Smooth muscle cell (in vitro differentiated cells): ENCODE data around the gene EEF1E1. TPM values are rescaled to one million over a fixed set of nuclear protein-coding genes. Genes with fewer than 3 reads are reported as not detected.

ENCODE experiments used
- DNase-seq: peaks from one replicate; lab custom pipeline; 2025; ENCODE audit not compliant: unreplicated experiment; lab: John Stamatoyannopoulos, UW
- H2AFZ ChIP-seq: fragments of 200-600 bp; sonication (generic); 2 replicates; pipeline ENCODE4 v1.6.0; 2016; ENCODE audit warnings: antibody characterized with exemption, low read depth, mild to moderate bottlenecking
- H3F3A ChIP-seq: fragments of 200-600 bp; sonication (generic); 2 replicates; pipeline ENCODE4 v1.6.0; 2017; ENCODE audit warnings: antibody characterized with exemption, low read depth
- H3K27ac ChIP-seq: fragments of 200-600 bp; sonication (generic); 2 replicates; pipeline ENCODE4 v1.5.1; 2016; ENCODE audit warnings: low read depth, mild to moderate bottlenecking
- H3K27me3 ChIP-seq: fragments of 200-600 bp; sonication (generic); 2 replicates; pipeline ENCODE4 v1.6.1; 2016; ENCODE audit warnings: low read depth, mild to moderate bottlenecking
- H3K36me3 ChIP-seq: fragments of 200-600 bp; sonication (generic); 2 replicates; pipeline ENCODE4 v1.5.1; 2016; ENCODE audit warnings: low read depth
- H3K4me1 ChIP-seq: fragments of 200-600 bp; sonication (generic); 2 replicates; pipeline ENCODE4 v1.5.1; 2016; ENCODE audit warnings: low read depth
- H3K4me2 ChIP-seq: fragments of 200-600 bp; sonication (generic); 2 replicates; pipeline ENCODE4 v1.6.0; 2016; ENCODE audit warnings: mild to moderate bottlenecking
- H3K4me3 ChIP-seq: fragments of 200-600 bp; sonication (generic); 2 replicates; pipeline ENCODE4 v1.5.1; 2016; ENCODE audit warnings: mild to moderate bottlenecking
- H3K79me2 ChIP-seq: fragments of 200-600 bp; sonication (generic); 2 replicates; pipeline ENCODE4 v1.6.0; 2016; ENCODE audit warnings: low read depth, mild to moderate bottlenecking
- H3K9ac ChIP-seq: fragments of 200-600 bp; sonication (generic); 2 replicates; pipeline ENCODE4 v1.6.0; 2016; ENCODE audit warnings: low read depth
- H3K9me3 ChIP-seq: fragments of 200-600 bp; sonication (generic); replicated peaks from 2 replicates; pipeline ENCODE4 v1.5.1; 2016; ENCODE audit warnings: low read depth
- H4K20me1 ChIP-seq: fragments of 200-600 bp; sonication (generic); 2 replicates; pipeline ENCODE4 v1.6.0; 2016; ENCODE audit warnings: low read depth
- CTCF ChIP-seq: fragments of 200-600 bp; sonication (generic); IDR thresholded peaks from 2 replicates; pipeline ENCODE4 v1.5.1; 2017; ENCODE audit warnings: borderline replicate concordance, mild to moderate bottlenecking, antibody characterized with exemption; ENCODE audit not compliant: insufficient read depth, poor library complexity, severe bottlenecking
- WGBS: methylation state at CpG from one replicate; pipeline ENCODE4 v1.1.7; 2016; ENCODE audit warnings: low lambda C conversion rate; 5-methylcytosine and 5-hydroxymethylcytosine counted together
- polyA plus RNA-seq: library from polyadenylated mRNA; unstranded; fragments of >200 nt; fragmentation: Nextera tagmentation; extraction: Ambion mirVana; gene quantifications from 2 replicates; pipeline ENCODE4 v1.2.1, GENCODE V29; 2016
- total RNA-seq: library from RNA; depleted of rRNA; stranded (reverse); fragments of >200 nt; gene quantifications from 2 replicates; pipeline ENCODE4 v1.2.3, GENCODE V29; 2014

The EEF1E1 gene
- total and polyA plus RNA-seq, 2 experiments from 2014 or later = 20.9 to 45.5 TPM

GRCh38 chr6:8075185-8075584 is 27.2 kb downstream of the EEF1E1 start:
- H4K20me1 ChIP-seq = no peaks in the 10 kb centered on the region
- H3K36me3 ChIP-seq = no peaks in the 10 kb centered on the region
- no peaks in the 10 kb centered on the region for H3K4me1 ChIP-seq
- TF ChIP-seq CTCF = no peak
- no peaks in the 10 kb centered on the region for H3K9me3 ChIP-seq
- H3K4me3 ChIP-seq = no peak overlapping the region
- no peaks in the 10 kb centered on the region for H3K27me3 ChIP-seq
- no peaks in the 10 kb centered on the region for H3K79me2 ChIP-seq
- no peak overlapping the region for H3K4me2 ChIP-seq
- H3K27ac ChIP-seq = no peak overlapping the region
- no peak overlapping the region for H3K9ac ChIP-seq
- DNase-seq = no peak
- no peaks in the 10 kb centered on the region for H3F3A ChIP-seq
- 95% methylated on average over 4 of the region's 4 CpGs for WGBS
- no peak overlapping the region for H2AFZ ChIP-seq

- H3K4me2 ChIP-seq = no peak overlapping the region
- no peak overlapping the region for H3K9ac ChIP-seq
- no peaks in the 10 kb centered on the region for H3K4me1 ChIP-seq
- H3K27ac ChIP-seq = no peak overlapping the region
- no peak for TF ChIP-seq CTCF
- no peak overlapping the region for H2AFZ ChIP-seq
- 77% methylated on average over 4 of the region's 4 CpGs for WGBS
- no peaks in the 10 kb centered on the region for H4K20me1 ChIP-seq
- no peaks in the 10 kb centered on the region for H3K9me3 ChIP-seq
- no peaks in the 10 kb centered on the region for H3F3A ChIP-seq
- H3K27me3 ChIP-seq = no peaks in the 10 kb centered on the region
- H3K36me3 ChIP-seq = no peaks in the 10 kb centered on the region
- DNase-seq = no peak
- H3K79me2 ChIP-seq = no peaks in the 10 kb centered on the region
- no peak overlapping the region for H3K4me3 ChIP-seq
Measured at GRCh38 chr6:8074213-8074612, 28.1 kb downstream of the EEF1E1 start.

GRCh38 chr6:8073758-8074157 is 28.6 kb downstream of the EEF1E1 start:
- Histone ChIP-seq H3K79me2 (no peaks in the 10 kb centered on the region), H3K36me3 (no peaks in the 10 kb centered on the region), H3F3A (no peaks in the 10 kb centered on the region), H3K9me3 (no peaks in the 10 kb centered on the region), H2AFZ (no peak overlapping the region), H3K4me1 (no peaks in the 10 kb centered on the region), H3K27me3 (no peaks in the 10 kb centered on the region), H4K20me1 (no peaks in the 10 kb centered on the region), H3K4me2 (no peak overlapping the region), H3K27ac (no peak overlapping the region), H3K9ac (no peak overlapping the region), H3K4me3 (no peak overlapping the region)
- no peak for DNase-seq
- TF ChIP-seq CTCF = no peak
- WGBS = 92% methylated on average over 3 of the region's 3 CpGs

- Histone ChIP-seq H2AFZ (no peak overlapping the region), H3K4me3 (no peak overlapping the region), H3F3A (no peaks in the 10 kb centered on the region), H3K79me2 (no peaks in the 10 kb centered on the region), H3K9me3 (no peaks in the 10 kb centered on the region), H3K36me3 (no peaks in the 10 kb centered on the region), H3K27me3 (no peaks in the 10 kb centered on the region), H3K4me2 (no peak overlapping the region), H3K9ac (no peak overlapping the region), H3K27ac (no peak overlapping the region), H3K4me1 (no peaks in the 10 kb centered on the region), H4K20me1 (no peaks in the 10 kb centered on the region)
- 96% methylated on average over 8 of the region's 8 CpGs for WGBS
- TF ChIP-seq CTCF = no peak
- no peak for DNase-seq
Measured at GRCh38 chr6:8070718-8071117, 31.6 kb downstream of the EEF1E1 start.
